Lower lobe of right lung (tissue), 2 donors: Measurements from ENCODE around the gene ASL. TPM values are rescaled to one million over a fixed set of nuclear protein-coding genes. Genes with fewer than 3 reads are reported as not detected.
A peak's percentile ranks its signal among the peaks of the same experiment; 100 is the strongest.

Source experiments
- ATAC-seq, 2 donors: fragments of 200-7000 bp; cut with Tn5 transposase; one replicate each; pipeline ENCODE4 v1.9.1; 2020 to 2022; ENCODE audit warnings: mild to moderate bottlenecking in 2 of 2, moderate library complexity in 2 of 2
- DNase-seq: peaks from one replicate; pipeline ENCODE4 v3.0.0-alpha.2; 2020
- H3K27ac ChIP-seq: fragments of 200-600 bp; one replicate; pipeline ENCODE4 v1.8.0; 2022
- H3K27me3 ChIP-seq: fragments of 200-600 bp; one replicate; pipeline ENCODE4 v1.8.0; 2022; ENCODE audit warnings: low read depth
- H3K36me3 ChIP-seq: fragments of 200-600 bp; one replicate; pipeline ENCODE4 v1.8.0; 2022; ENCODE audit warnings: mild to moderate bottlenecking
- H3K4me1 ChIP-seq: fragments of 200-600 bp; one replicate; pipeline ENCODE4 v1.8.0; 2022
- H3K4me3 ChIP-seq: fragments of 200-600 bp; one replicate; pipeline ENCODE4 v1.8.0; 2022; ENCODE audit warnings: mild to moderate bottlenecking
- H3K9me3 ChIP-seq: fragments of 200-600 bp; one replicate; pipeline ENCODE4 v1.8.0; 2022
- intact Hi-C: fragments of 100-400 bp; cut with DNase I; formaldehyde crosslinking; loops from one replicate; pipeline ENCODE4 v1.11.0; 2022
- total RNA-seq: library from RNA; stranded (reverse); fragmentation: NEBNext Ultra II Directional; extraction: Animal tissue kit (Norgen Biotek cat#: 25700); gene quantifications from one replicate; pipeline ENCODE4 v1.2.1, GENCODE V29; 2021
- TF ChIP-seq, protein P1 (sequence below): fragments of 200-600 bp; IDR thresholded peaks from one replicate; pipeline ENCODE4 v1.8.0; 2022; ENCODE audit warnings: antibody characterized with exemption, mild to moderate bottlenecking
- donor health status: DM: no; HTN: yes; CAD: no; lungs with severe emphysema.

ASL gene
- total RNA-seq, 1 donor from 2014 or later: 48.7 TPM

DNA sequence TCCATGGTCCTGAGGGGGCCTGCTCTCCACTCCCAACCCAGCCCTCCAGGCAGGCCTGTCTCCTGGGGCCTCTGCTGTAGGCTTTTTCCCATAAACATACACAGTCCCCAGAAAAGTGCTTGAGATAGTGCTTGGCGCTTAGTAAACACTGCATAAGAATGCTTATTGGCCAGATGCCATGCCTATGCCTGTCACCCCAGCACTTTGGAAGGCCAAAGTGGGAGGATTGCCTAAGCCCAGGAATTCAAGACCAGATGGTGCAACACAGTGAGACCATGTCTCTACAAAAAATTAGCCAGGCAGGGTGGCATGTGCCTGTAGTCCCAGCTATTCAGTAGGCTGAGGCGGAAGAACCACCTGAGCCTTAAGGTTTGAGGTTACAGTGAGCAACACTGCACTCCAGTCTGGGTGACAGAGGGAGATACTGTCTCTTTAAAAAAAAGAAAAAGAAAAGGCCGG lies 24.6 kb upstream of the ASL start:
- TF ChIP-seq, protein P1, sequence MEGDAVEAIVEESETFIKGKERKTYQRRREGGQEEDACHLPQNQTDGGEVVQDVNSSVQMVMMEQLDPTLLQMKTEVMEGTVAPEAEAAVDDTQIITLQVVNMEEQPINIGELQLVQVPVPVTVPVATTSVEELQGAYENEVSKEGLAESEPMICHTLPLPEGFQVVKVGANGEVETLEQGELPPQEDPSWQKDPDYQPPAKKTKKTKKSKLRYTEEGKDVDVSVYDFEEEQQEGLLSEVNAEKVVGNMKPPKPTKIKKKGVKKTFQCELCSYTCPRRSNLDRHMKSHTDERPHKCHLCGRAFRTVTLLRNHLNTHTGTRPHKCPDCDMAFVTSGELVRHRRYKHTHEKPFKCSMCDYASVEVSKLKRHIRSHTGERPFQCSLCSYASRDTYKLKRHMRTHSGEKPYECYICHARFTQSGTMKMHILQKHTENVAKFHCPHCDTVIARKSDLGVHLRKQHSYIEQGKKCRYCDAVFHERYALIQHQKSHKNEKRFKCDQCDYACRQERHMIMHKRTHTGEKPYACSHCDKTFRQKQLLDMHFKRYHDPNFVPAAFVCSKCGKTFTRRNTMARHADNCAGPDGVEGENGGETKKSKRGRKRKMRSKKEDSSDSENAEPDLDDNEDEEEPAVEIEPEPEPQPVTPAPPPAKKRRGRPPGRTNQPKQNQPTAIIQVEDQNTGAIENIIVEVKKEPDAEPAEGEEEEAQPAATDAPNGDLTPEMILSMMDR: no peak
- no peaks in the 10 kb centered on the region for H3K27me3 ChIP-seq
- intact Hi-C loops: no loop called here
- no peak overlapping the region for H3K4me3 ChIP-seq
- DNase-seq (peak; percentile 72), ATAC-seq (peak; percentile 95 to 97)
- H3K36me3 ChIP-seq: no peaks in the 10 kb centered on the region
- H3K27ac ChIP-seq: peak overlapping the region; percentile 77
- H3K9me3 ChIP-seq: no peaks in the 10 kb centered on the region
- H3K4me1 ChIP-seq: peaks cover 5% of the 10 kb centered on the region

DNA sequence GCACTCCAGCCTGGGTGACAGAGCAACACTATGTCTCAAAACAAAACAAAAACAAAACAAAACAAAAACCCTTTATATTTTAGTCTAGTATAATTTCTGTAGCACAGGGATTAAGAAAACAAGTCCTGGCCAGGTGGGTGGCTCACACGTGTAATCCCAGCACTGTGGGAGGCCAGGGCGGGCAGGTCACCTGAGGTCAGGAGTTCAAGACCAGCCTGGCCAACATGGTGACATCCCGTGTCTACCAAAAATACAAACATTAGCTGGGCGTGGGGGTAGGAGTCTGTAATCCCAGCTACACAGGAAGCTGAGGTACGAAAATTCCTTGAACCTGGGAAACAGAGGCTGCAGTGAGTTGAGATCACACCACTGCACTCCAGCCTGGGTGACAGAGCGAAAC lies 23.2 kb upstream of the ASL start:
- intact Hi-C loops: no loop called here
- Histone ChIP-seq H3K27me3 (no peaks in the 10 kb centered on the region), H3K36me3 (no peaks in the 10 kb centered on the region), H3K4me3 (no peak overlapping the region), H3K9me3 (no peaks in the 10 kb centered on the region), H3K27ac (no peak overlapping the region), H3K4me1 (peaks cover 5% of the 10 kb centered on the region)
- no peak for DNase-seq
- ATAC-seq: no peak
- TF ChIP-seq, protein P1: no peak

DNA sequence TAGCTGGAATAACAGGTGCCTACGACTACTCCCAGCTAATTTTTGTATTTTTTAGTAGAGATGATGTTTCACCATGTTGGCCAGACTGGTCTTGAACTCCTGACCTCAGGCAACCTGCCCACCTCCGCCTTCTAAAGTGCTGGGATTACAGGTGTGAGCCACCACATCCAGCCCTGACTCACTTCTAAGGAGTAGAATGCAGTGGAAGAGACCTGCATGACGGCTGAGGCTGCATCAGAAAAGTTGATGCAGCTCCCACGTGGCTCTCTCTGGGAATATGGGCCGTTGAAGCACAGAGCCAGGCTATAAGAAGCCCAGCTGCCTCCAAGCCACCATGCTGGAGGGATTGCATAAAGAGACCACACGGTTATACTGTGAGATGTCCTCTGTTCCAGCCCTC lies 21.6 kb upstream of the ASL start:
- TF ChIP-seq, protein P1: no peak
- no peaks in the 10 kb centered on the region for H3K27me3 ChIP-seq
- H3K4me1 ChIP-seq: peaks cover 5% of the 10 kb centered on the region
- no peaks in the 10 kb centered on the region for H3K9me3 ChIP-seq
- no peak overlapping the region for H3K4me3 ChIP-seq
- intact Hi-C loops: no loop called here
- no peak overlapping the region for H3K27ac ChIP-seq
- ATAC-seq (no peak), DNase-seq (no peak)
- no peaks in the 10 kb centered on the region for H3K36me3 ChIP-seq

DNA sequence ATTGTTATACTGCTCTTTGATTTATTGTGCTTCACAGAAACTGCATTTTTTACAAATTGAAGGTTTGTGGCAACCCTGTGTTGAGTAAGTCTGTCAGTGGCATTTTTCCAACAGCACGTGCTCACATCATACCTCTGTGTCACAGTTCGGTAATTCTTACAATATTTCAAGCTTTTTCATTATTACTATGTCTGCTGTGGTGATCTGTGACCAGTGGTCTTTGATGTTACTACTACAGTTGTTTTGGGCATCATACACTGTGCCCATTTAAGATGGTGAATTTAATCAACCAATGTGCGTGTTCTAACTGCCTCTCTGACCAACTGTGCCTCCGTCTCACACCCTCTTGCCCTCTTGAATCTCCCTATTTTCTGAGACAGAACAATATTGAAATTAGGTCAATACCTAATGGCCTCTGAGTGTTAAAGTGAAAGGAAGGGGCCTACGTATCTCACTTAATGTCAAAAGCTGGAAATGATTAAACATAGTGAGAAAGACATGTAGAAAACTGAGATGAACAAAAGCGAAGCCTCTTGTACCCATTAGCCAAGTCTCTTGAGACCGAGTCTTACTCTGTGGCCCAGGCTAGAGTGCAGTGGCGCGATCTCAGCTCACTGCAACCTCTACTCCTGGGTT lies 20.2 kb upstream of the ASL start:
- no peak for ATAC-seq
- DNase-seq: no peak
- TF ChIP-seq, protein P1: no peak

DNA sequence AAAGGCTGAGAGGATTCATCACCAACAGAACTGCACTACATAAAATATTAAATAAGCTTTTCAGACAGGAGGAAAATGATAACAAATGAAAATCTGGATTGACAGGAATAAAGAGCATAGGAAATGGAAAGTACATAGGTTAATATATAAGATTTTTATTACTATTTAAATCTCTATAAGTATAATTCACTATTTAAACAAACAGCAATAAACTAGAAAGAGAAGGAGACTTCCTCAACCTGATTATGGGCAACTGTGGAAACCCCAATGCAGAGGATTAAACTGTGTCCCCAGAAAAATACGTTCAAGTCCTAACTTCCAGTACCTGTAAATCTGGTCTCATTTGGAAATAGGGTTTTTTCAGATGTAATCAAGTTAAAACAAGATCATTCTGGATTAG lies 14.8 kb upstream of the ASL start:
- H3K27me3 ChIP-seq: no peaks in the 10 kb centered on the region
- ATAC-seq (no peak), DNase-seq (no peak)
- no peaks in the 10 kb centered on the region for H3K9me3 ChIP-seq
- TF ChIP-seq, protein P1: no peak
- no peaks in the 10 kb centered on the region for H3K36me3 ChIP-seq
- H3K27ac ChIP-seq: no peak overlapping the region
- intact Hi-C loops: no loop called here
- no peaks in the 10 kb centered on the region for H3K4me1 ChIP-seq
- no peak overlapping the region for H3K4me3 ChIP-seq

More for the DNA sequence above, 20.2 kb upstream of the ASL start:
- Histone ChIP-seq H3K27ac (no peak overlapping the region), H3K4me3 (no peak overlapping the region), H3K36me3 (no peaks in the 10 kb centered on the region), H3K27me3 (no peaks in the 10 kb centered on the region), H3K4me1 (peaks cover 5% of the 10 kb centered on the region), H3K9me3 (no peaks in the 10 kb centered on the region)
- intact Hi-C loops: no loop called here
